Choroid plexus epithelial cell (primary cell): Measurements from ENCODE around the gene TACSTD2.
A peak's percentile ranks its signal among the peaks of the same experiment; 100 is the strongest.
"Not testable (repeated sequence)": the region's sequence is repeated elsewhere in the genome, so short reads cannot be mapped to it uniquely, and the experiment has no call there.

Source experiments
- DNase-seq: peaks from one replicate; pipeline ENCODE4 v3.0.0-alpha.2; 2010; ENCODE audit warnings: low read depth
- H3K4me3 ChIP-seq: 2 replicates; pipeline ENCODE4 v1.5.1; 2011; ENCODE audit warnings: low read depth, mild to moderate bottlenecking, control low read depth, low read length, moderate library complexity
- TF ChIP-seq, protein P1 (sequence below): conservative IDR thresholded peaks from 2 replicates; pipeline ENCODE4 v1.5.1; 2011; ENCODE audit warnings: low read depth, mild to moderate bottlenecking, control low read depth, inconsistent platforms, low read length, moderate library complexity

TACSTD2 gene, protein sequence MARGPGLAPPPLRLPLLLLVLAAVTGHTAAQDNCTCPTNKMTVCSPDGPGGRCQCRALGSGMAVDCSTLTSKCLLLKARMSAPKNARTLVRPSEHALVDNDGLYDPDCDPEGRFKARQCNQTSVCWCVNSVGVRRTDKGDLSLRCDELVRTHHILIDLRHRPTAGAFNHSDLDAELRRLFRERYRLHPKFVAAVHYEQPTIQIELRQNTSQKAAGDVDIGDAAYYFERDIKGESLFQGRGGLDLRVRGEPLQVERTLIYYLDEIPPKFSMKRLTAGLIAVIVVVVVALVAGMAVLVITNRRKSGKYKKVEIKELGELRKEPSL

GRCh38 chr1:58576727-58577653, at the start of gene TACSTD2:
TACSTD2 (minus strand) TSS chr1:58577252; CDS start chr1:58577156, 96 bp downstream.
- no peak for DNase-seq
- TF ChIP-seq, protein P1, sequence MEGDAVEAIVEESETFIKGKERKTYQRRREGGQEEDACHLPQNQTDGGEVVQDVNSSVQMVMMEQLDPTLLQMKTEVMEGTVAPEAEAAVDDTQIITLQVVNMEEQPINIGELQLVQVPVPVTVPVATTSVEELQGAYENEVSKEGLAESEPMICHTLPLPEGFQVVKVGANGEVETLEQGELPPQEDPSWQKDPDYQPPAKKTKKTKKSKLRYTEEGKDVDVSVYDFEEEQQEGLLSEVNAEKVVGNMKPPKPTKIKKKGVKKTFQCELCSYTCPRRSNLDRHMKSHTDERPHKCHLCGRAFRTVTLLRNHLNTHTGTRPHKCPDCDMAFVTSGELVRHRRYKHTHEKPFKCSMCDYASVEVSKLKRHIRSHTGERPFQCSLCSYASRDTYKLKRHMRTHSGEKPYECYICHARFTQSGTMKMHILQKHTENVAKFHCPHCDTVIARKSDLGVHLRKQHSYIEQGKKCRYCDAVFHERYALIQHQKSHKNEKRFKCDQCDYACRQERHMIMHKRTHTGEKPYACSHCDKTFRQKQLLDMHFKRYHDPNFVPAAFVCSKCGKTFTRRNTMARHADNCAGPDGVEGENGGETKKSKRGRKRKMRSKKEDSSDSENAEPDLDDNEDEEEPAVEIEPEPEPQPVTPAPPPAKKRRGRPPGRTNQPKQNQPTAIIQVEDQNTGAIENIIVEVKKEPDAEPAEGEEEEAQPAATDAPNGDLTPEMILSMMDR, result no peak
- peak within 1 kb of the TSS; percentile 37 for H3K4me3 ChIP-seq

DNA sequence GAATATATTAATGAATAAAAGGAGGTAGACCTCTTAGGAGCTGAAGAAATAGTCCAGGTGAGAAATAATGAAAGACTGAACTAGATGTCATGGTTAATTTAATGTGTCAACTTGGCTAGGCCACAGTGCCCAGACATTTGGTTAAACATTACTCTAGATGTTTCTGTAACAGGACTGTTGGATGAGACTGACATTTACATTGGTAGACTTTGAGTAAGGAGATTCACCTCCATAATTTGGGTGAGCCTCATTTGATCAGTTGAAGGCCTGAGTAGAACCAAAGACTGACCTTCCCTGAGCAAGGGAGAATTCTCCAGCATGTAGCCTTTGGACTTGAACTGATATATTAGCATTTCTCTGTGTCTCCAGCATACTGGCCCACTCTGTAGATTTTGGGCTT, 49.2 kb upstream of the TACSTD2 start:
- H3K4me3 ChIP-seq, result no peak overlapping the region
- no peak for DNase-seq
- TF ChIP-seq, protein P1, result no peak

- not testable (repeated sequence) for H3K4me3 ChIP-seq, DNase-seq
Measured at GRCh38 chr1:58623259-58623658, 46.2 kb upstream of the TACSTD2 start.

GRCh38 chr1:58622571-58622970, 45.5 kb upstream of the TACSTD2 start:
- TF ChIP-seq, protein P1, result no peak
- H3K4me3 ChIP-seq, result no peak overlapping the region
- no peak for DNase-seq

- no peak overlapping the region for H3K4me3 ChIP-seq
- no peak for DNase-seq
- TF ChIP-seq, protein P1, result no peak
Measured at GRCh38 chr1:58621391-58621790, 44.3 kb upstream of the TACSTD2 start.

DNA sequence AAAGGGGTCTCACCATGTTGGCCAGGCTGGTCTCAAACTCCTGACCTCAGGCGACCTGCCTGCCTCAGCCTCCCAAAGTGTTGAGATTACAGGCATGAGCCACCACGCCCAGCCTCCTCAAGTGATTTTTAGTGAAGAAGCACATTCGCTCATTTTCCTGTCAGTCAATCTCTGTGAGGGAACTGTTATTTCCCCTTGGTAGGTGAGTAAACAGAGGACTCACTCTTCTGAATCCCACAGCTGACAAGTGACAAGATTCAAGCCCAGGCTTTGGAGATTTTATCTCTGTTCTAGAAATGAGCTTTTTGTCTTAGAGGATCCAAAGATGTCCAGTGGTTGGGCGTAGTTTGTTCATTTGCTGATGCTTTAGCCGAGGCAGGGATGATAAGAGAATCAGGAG, 43.9 kb upstream of the TACSTD2 start:
- TF ChIP-seq, protein P1, result no peak
- no peak for DNase-seq
- no peak overlapping the region for H3K4me3 ChIP-seq

DNA sequence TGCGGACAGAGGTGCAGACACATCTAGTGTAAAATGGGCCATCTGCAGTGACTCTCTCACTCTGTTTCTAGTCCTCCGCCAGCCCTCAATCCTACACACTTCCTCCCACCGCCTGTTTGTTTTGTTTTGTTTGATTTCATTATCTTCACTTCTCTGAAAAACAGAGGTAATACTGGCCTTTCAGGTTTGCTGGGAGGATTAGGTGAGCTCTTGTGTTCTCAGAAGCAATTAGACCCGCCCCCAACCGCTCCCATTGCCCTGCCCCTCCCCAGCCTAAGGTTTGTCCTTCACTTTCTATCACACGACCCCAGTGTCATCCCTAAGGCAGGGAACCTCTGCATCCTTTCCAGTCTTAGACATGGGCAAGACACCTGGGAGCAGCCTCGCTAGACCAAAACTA, 43.2 kb upstream of the TACSTD2 start:
- TF ChIP-seq, protein P1, result no peak
- no peak overlapping the region for H3K4me3 ChIP-seq
- DNase-seq, result no peak
